B cell (primary cell): ENCODE data around the gene CEBPB. TPM values are rescaled to one million over a fixed set of nuclear protein-coding genes. Genes with fewer than 3 reads are reported as not detected.
"Not testable (repeated sequence)": the region's sequence is repeated elsewhere in the genome, so short reads cannot be mapped to it uniquely, and the experiment has no call there.

ENCODE experiments used
- ATAC-seq: fragments of 200-7000 bp; cut with Tn5 transposase; one replicate; pipeline ENCODE4 v1.10.0; 2021; ENCODE audit warnings: low read depth, mild to moderate bottlenecking, moderate number of reproducible peaks, moderate library complexity
- CTCF ChIA-PET: fragments of 350-600 bp; sonication (Branson Sonifier 250); formaldehyde crosslinking; loops from one replicate; lab custom pipeline; 2021; ENCODE audit warnings: antibody characterized with exemption, inconsistent platforms; lab: Charles Lee
- POLR2A ChIA-PET: fragments of 350-600 bp; sonication (Branson Sonifier 250); formaldehyde crosslinking; loops from one replicate; lab custom pipeline; 2021; ENCODE audit warnings: antibody characterized with exemption; lab: Charles Lee
- DNase-seq: peaks from one replicate; pipeline ENCODE4 v3.0.0; 2013
- H2AFZ ChIP-seq: 2 replicates; pipeline ENCODE4 v1.6.1; 2012; ENCODE audit warnings: mild to moderate bottlenecking, low read depth, low read length; ENCODE audit not compliant: insufficient read depth, poor library complexity, severe bottlenecking
- H3K27ac ChIP-seq, 2 donors: 1 replicate in 1 of 2; 2 replicates in 1 of 2; pipeline ENCODE4 v1.5.1; 2012 to 2013; ENCODE audit warnings: low read length in 2 of 2, mild to moderate bottlenecking in 2 of 2, moderate library complexity in 1 of 2
- H3K27me3 ChIP-seq, 4 experiments: fragments of 200-600 bp in 1 of 4; sonication (generic) in 1 of 4; replicated peaks in 1 of 4; 1 replicate in 2 of 4; 2 replicates in 2 of 4; pipeline versions ENCODE4 v1.6.1 to v1.7.0; 2013 to 2016; ENCODE audit warnings: low read length in 3 of 4, mild to moderate bottlenecking in 2 of 4, mixed read lengths in 1 of 4, moderate library complexity in 1 of 4; ENCODE audit not compliant: insufficient read depth in 4 of 4, control insufficient read depth in 3 of 4; ENCODE audit errors: control extremely low read depth in 1 of 4
- H3K36me3 ChIP-seq, 2 experiments: replicated peaks in 1 of 2; 1 replicate in 1 of 2; 2 replicates in 1 of 2; pipeline versions ENCODE4 v1.6.1 to v1.7.1; 2013; ENCODE audit warnings: low read length in 1 of 2; ENCODE audit not compliant: insufficient read depth in 2 of 2, control insufficient read depth in 1 of 2; ENCODE audit errors: control extremely low read depth in 1 of 2, extremely low read depth in 1 of 2
- H3K4me1 ChIP-seq, 2 donors: fragments of 200-600 bp in 1 of 2; sonication (generic) in 1 of 2; 1 replicate in 1 of 2; 2 replicates in 1 of 2; pipeline versions ENCODE4 v1.5.1 to v1.6.1; 2013 to 2017; ENCODE audit warnings: low read length in 2 of 2; ENCODE audit not compliant: control insufficient read depth in 2 of 2, insufficient read depth in 2 of 2
- H3K4me2 ChIP-seq: replicated peaks from 2 replicates; pipeline ENCODE3; 2012; ENCODE audit warnings: mild to moderate bottlenecking, low read depth, low read length; ENCODE audit not compliant: poor library complexity, severe bottlenecking
- H3K4me3 ChIP-seq, 5 experiments: fragments of 200-600 bp in 1 of 5; sonication (generic) in 1 of 5; 1 replicate in 3 of 5; 2 replicates in 2 of 5; pipeline versions ENCODE4 v1.5.1 to v1.7.0; 2011 to 2016; ENCODE audit warnings: low read length in 4 of 5, mild to moderate bottlenecking in 4 of 5, low read depth in 2 of 5, control low read depth in 1 of 5, moderate library complexity in 1 of 5; ENCODE audit not compliant: insufficient read depth in 1 of 5; ENCODE audit errors: control extremely low read depth in 1 of 5, extremely low read depth in 1 of 5
- H3K79me2 ChIP-seq: fragments of 200-600 bp; sonication (generic); one replicate; pipeline ENCODE4 v1.6.0; 2016; ENCODE audit warnings: low read length; ENCODE audit not compliant: control insufficient read depth, insufficient read depth
- H3K9ac ChIP-seq: fragments of 200-600 bp; sonication (generic); 2 replicates; pipeline ENCODE4 v1.6.1; 2017; ENCODE audit warnings: mild to moderate bottlenecking, low read length, moderate library complexity
- H3K9me3 ChIP-seq, 3 donors: one replicate each; pipeline versions ENCODE4 v1.6.1 to v1.7.1; 2013; ENCODE audit warnings: low read length in 2 of 3; ENCODE audit not compliant: control insufficient read depth in 2 of 3, insufficient read depth in 1 of 3; ENCODE audit errors: control extremely low read depth in 1 of 3
- H4K20me1 ChIP-seq: 2 replicates; pipeline ENCODE4 v1.6.0; 2012; ENCODE audit warnings: mild to moderate bottlenecking, low read length; ENCODE audit not compliant: insufficient read depth, control insufficient read depth, poor library complexity, severe bottlenecking
- H3K27ac Mint-ChIP-seq: one replicate; pipeline ENCODE4 v1.8.0; 2021; ENCODE audit warnings: mixed read lengths
- H3K27me3 Mint-ChIP-seq: one replicate; pipeline ENCODE4 v1.8.0; 2021; ENCODE audit warnings: mixed read lengths
- H3K4me1 Mint-ChIP-seq: one replicate; pipeline ENCODE4 v1.8.0; 2021; ENCODE audit warnings: mixed read lengths
- H3K4me3 Mint-ChIP-seq: one replicate; pipeline ENCODE4 v1.8.0; 2021; ENCODE audit warnings: mixed read lengths
- H3K9me3 Mint-ChIP-seq: one replicate; pipeline ENCODE4 v1.8.0; 2022; ENCODE audit warnings: mixed read lengths; ENCODE audit not compliant: insufficient read depth
- EZH2 ChIP-seq: IDR thresholded peaks from 2 replicates; pipeline ENCODE4 v1.6.1; 2012; ENCODE audit warnings: borderline replicate concordance, low read depth, mild to moderate bottlenecking, moderate library complexity, low read length; ENCODE audit not compliant: insufficient read depth, poor library complexity, severe bottlenecking
- WGBS: methylation state at CpG from one replicate; pipeline ENCODE4 v1.1.5; 2013; ENCODE audit warnings: missing lambda C conversion rate; ENCODE audit not compliant: insufficient coverage; 5-methylcytosine and 5-hydroxymethylcytosine counted together
- intact Hi-C: fragments of 100-400 bp; cut with micrococcal nuclease; formaldehyde crosslinking; loops from one replicate; pipeline ENCODE4 v1.10.0; 2022
- polyA plus RNA-seq: library from polyadenylated mRNA; depleted of rRNA; stranded (reverse); fragments of >200 nt; gene quantifications from 2 replicates; pipeline ENCODE4 v1.2.3, GENCODE V29; 2012
- total RNA-seq, 2 donors: library from RNA; stranded (reverse); fragments of 120-200 nt in 1 of 2; gene quantifications; 1 replicate in 1 of 2; 2 replicates in 1 of 2; pipeline versions ENCODE4 v1.2.3 to v1.2.4, GENCODE V29; 2013 to 2022

The CEBPB gene
- total and polyA plus RNA-seq, 2 donors (not counting 1 experiment from before 2014, with no cell fraction given), result 25.8 to 28.7 TPM

DNA sequence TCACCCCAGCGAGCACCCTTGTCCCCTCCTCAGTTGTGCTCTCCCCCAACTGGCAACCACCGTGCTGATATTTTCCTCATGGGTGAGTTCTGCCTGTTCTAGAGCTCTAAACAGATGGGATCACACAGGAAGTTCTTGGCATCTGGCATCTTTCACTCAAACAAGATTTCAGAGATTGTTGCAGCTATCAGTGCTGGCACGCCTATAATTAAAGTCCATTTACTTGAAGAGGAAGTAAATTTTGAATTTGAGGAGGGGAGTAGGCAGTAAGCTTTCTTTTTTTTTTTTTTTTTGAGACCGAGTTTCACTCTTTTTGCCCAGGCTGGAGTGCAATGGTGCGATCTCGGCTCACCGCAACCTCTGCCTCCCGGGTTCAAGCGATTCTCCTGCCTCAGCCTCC lies 12.0 kb upstream of the CEBPB start:
- H3K27me3 ChIP-seq, H3K27me3 Mint-ChIP-seq, ATAC-seq, H3K9me3 Mint-ChIP-seq, H3K4me1 Mint-ChIP-seq, H3K4me3 ChIP-seq, H3K4me3 Mint-ChIP-seq, DNase-seq, H3K9ac ChIP-seq, H4K20me1 ChIP-seq, H3K36me3 ChIP-seq, H3K4me1 ChIP-seq, H2AFZ ChIP-seq, H3K27ac ChIP-seq, H3K9me3 ChIP-seq, H3K4me2 ChIP-seq, H3K79me2 ChIP-seq, H3K27ac Mint-ChIP-seq: not testable (repeated sequence)
- 77% methylated on average over 2 of the region's 9 CpGs for WGBS
- intact Hi-C loops, result loop anchor here (1.0 to 2.0 kb wide), 2 partner anchors 58 to 199 kb away; no protein-coding TSS in a partner anchor
- ChIA-PET POLR2A (interaction anchor here (0.6 to 0.7 kb wide), 2 partner anchors 11 to 275 kb away, joined by 5 to 8 read pairs; no protein-coding TSS in a partner anchor), CTCF (interaction anchor here (0.6 to 6.2 kb wide), 27 partner anchors 9 to 571 kb away, joined by 3 to 81 read pairs (median 4); partner anchors contain the start of gene PEDS1)

DNA sequence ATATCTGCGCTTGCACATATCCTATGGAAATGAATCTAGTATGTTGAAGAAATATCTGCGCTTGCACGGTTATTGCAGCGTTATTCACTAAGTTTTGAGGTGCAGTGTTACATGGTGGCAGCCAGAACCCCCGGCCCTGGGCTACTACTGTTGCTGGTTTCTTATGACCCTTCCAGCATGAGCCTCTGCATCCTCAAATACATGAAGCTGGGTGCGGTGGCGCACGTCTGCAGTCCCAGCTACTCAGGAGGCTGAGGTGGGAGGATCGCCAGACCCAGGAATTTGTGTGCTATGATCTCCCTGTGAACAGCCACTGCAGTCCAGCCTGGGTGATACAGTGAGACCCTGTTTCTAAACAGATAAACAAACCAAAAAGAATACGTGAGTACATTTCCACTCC lies 9.3 kb upstream of the CEBPB start:
- POLR2A ChIA-PET, result interaction anchor here (0.6 kb wide), 1 partner anchor 42 kb away, joined by 3 read pairs; no protein-coding TSS in a partner anchor
- Histone ChIP-seq H3K9me3 (no peaks in the 10 kb centered on the region), H3K79me2 (no peaks in the 10 kb centered on the region), H4K20me1 (no peaks in the 10 kb centered on the region), H3K4me2 (no peak overlapping the region), H2AFZ (no peak overlapping the region), H3K4me1 (peaks cover 0 to 4% of the 10 kb centered on the region in 2 donors), H3K4me3 (no peak overlapping the region), H3K27me3 (peaks cover 0 to 10% (median 4%) of the 10 kb centered on the region in 4 experiments), H3K9ac (no peak overlapping the region), H3K27ac (no peak overlapping the region), H3K36me3 (no peaks in the 10 kb centered on the region)
- no peak for TF ChIP-seq EZH2
- peaks cover 1% of the 10 kb centered on the region for H3K4me1 Mint-ChIP-seq
- H3K9me3 Mint-ChIP-seq, result no peaks in the 10 kb centered on the region
- ATAC-seq (no peak), DNase-seq (no peak)
- H3K27me3 Mint-ChIP-seq, result peaks cover 23% of the 10 kb centered on the region
- 97% methylated on average over 7 of the region's 10 CpGs for WGBS
- H3K27ac Mint-ChIP-seq, result no peak overlapping the region
- intact Hi-C loops, result no loop called here
- no peak overlapping the region for H3K4me3 Mint-ChIP-seq
- CTCF ChIA-PET, result interaction anchor here (0.7 to 6.2 kb wide), 6 partner anchors 13 to 285 kb away, joined by 3 to 81 read pairs (median 12); no protein-coding TSS in a partner anchor
